Hepatocyte (in vitro differentiated cells): ENCODE data around the gene CFAP54. TPM values are rescaled to one million over a fixed set of nuclear protein-coding genes. Genes with fewer than 3 reads are reported as not detected.

Source experiments
- DNase-seq: peaks from one replicate; pipeline ENCODE4 v3.0.0-alpha.2; 2016; ENCODE audit warnings: low spot score
- H2AFZ ChIP-seq: fragments of 200-600 bp; sonication (generic); 2 replicates; pipeline ENCODE4 v1.6.0; 2016; ENCODE audit warnings: antibody characterized with exemption, mild to moderate bottlenecking
- H3K27ac ChIP-seq: fragments of 200-600 bp; sonication (generic); 2 replicates; pipeline ENCODE4 v1.5.1; 2016; ENCODE audit warnings: mild to moderate bottlenecking
- H3K27me3 ChIP-seq: fragments of 200-600 bp; sonication (generic); 2 replicates; pipeline ENCODE4 v1.6.1; 2016
- H3K36me3 ChIP-seq: fragments of 200-600 bp; sonication (generic); replicated peaks from 2 replicates; pipeline ENCODE4 v1.5.1; 2016; ENCODE audit warnings: low read depth; ENCODE audit not compliant: insufficient read depth
- H3K4me1 ChIP-seq: fragments of 200-600 bp; sonication (generic); 2 replicates; pipeline ENCODE4 v1.5.1; 2016; ENCODE audit warnings: mild to moderate bottlenecking, moderate library complexity; ENCODE audit not compliant: insufficient read depth
- H3K4me2 ChIP-seq: fragments of 200-600 bp; sonication (generic); 2 replicates; pipeline ENCODE4 v1.6.0; 2016
- H3K4me3 ChIP-seq: fragments of 200-600 bp; sonication (generic); 2 replicates; pipeline ENCODE4 v1.5.1; 2016; ENCODE audit warnings: mild to moderate bottlenecking
- H3K79me2 ChIP-seq: fragments of 200-600 bp; sonication (generic); 2 replicates; pipeline ENCODE4 v1.6.0; 2017; ENCODE audit warnings: mild to moderate bottlenecking
- H3K9me2 ChIP-seq: fragments of 200-600 bp; sonication (generic); replicated peaks from 2 replicates; pipeline ENCODE4 v1.6.0; 2017; ENCODE audit warnings: mild to moderate bottlenecking; ENCODE audit not compliant: insufficient read depth
- H3K9me3 ChIP-seq: fragments of 200-600 bp; sonication (generic); 2 replicates; pipeline ENCODE4 v1.5.1; 2016; ENCODE audit warnings: low read depth, mild to moderate bottlenecking
- H4K20me1 ChIP-seq: fragments of 200-600 bp; sonication (generic); 2 replicates; pipeline ENCODE4 v1.6.0; 2016; ENCODE audit warnings: mild to moderate bottlenecking; ENCODE audit not compliant: insufficient read depth, poor library complexity, severe bottlenecking
- CTCF ChIP-seq: fragments of 200-600 bp; sonication (generic); IDR thresholded peaks from 2 replicates; pipeline ENCODE4 v1.5.1; 2016; ENCODE audit warnings: antibody characterized with exemption, mild to moderate bottlenecking; ENCODE audit not compliant: poor library complexity
- EZH2 ChIP-seq: fragments of 200-600 bp; sonication (generic); IDR thresholded peaks from 2 replicates; pipeline ENCODE4 v1.6.1; 2016; ENCODE audit warnings: antibody characterized with exemption, mild to moderate bottlenecking, borderline replicate concordance
- EZH2phosphoT487 ChIP-seq: fragments of 200-600 bp; sonication (generic); IDR thresholded peaks from one replicate; pipeline ENCODE4 v1.6.1; 2018; ENCODE audit warnings: antibody characterized with exemption, mild to moderate bottlenecking, low read depth, moderate library complexity; ENCODE audit not compliant: unreplicated experiment, severe bottlenecking
- WGBS: methylation state at CpG from one replicate; pipeline ENCODE4 v1.1.6; 2016; ENCODE audit warnings: low lambda C conversion rate; ENCODE audit errors: missing lambda C conversion rate; 5-methylcytosine and 5-hydroxymethylcytosine counted together
- polyA plus RNA-seq: library from polyadenylated mRNA; unstranded; fragments of >200 nt; fragmentation: Nextera tagmentation; extraction: Ambion mirVana; gene quantifications from 2 replicates; pipeline ENCODE4 v1.2.1, GENCODE V29; 2016
- total RNA-seq: library from RNA; depleted of rRNA; stranded (reverse); fragments of >200 nt; gene quantifications from 2 replicates; pipeline ENCODE4 v1.2.3, GENCODE V29; 2014

CFAP54 gene
- total and polyA plus RNA-seq, 2 experiments from 2014 or later: 0.64 to 0.67 TPM

- 70% methylated on average over 3 of the region's 3 CpGs for WGBS
These were observed 33.3 kb downstream of the CFAP54 start for GRCh38 chr12:96522690-96523089.

GRCh38 chr12:96526110-96526509 is 36.7 kb downstream of the CFAP54 start:
- H4K20me1 ChIP-seq: no peaks in the 10 kb centered on the region
- H3K4me1 ChIP-seq: no peaks in the 10 kb centered on the region
- WGBS: 64% methylated on average over 1 of the region's 1 CpG
- no peaks in the 10 kb centered on the region for H3K9me3 ChIP-seq
- H2AFZ ChIP-seq: no peak overlapping the region
- TF ChIP-seq EZH2 (no peak), CTCF (no peak), EZH2phosphoT487 (no peak)
- H3K27ac ChIP-seq: no peak overlapping the region
- H3K36me3 ChIP-seq: no peaks in the 10 kb centered on the region
- no peak overlapping the region for H3K4me3 ChIP-seq
- no peaks in the 10 kb centered on the region for H3K9me2 ChIP-seq
- no peak overlapping the region for H3K4me2 ChIP-seq
- H3K79me2 ChIP-seq: no peaks in the 10 kb centered on the region
- no peak for DNase-seq
- H3K27me3 ChIP-seq: no peaks in the 10 kb centered on the region

More at GRCh38 chr12:96522690-96523089, 33.3 kb downstream of the CFAP54 start:
- no peaks in the 10 kb centered on the region for H3K9me3 ChIP-seq
- H3K4me3 ChIP-seq: no peak overlapping the region
- TF ChIP-seq CTCF (no peak), EZH2phosphoT487 (no peak), EZH2 (no peak)
- no peaks in the 10 kb centered on the region for H3K27me3 ChIP-seq
- H3K4me1 ChIP-seq: no peaks in the 10 kb centered on the region
- H4K20me1 ChIP-seq: no peaks in the 10 kb centered on the region
- no peak overlapping the region for H3K27ac ChIP-seq
- H3K9me2 ChIP-seq: no peaks in the 10 kb centered on the region
- H3K36me3 ChIP-seq: no peaks in the 10 kb centered on the region
- H3K79me2 ChIP-seq: no peaks in the 10 kb centered on the region
- no peak overlapping the region for H3K4me2 ChIP-seq
- no peak for DNase-seq
- no peak overlapping the region for H2AFZ ChIP-seq

GRCh38 chr12:96529912-96530311 is 40.5 kb downstream of the CFAP54 start:
- no peak overlapping the region for H2AFZ ChIP-seq

More at GRCh38 chr12:96529912-96530311, 40.5 kb downstream of the CFAP54 start:
- Histone ChIP-seq H3K4me1 (no peaks in the 10 kb centered on the region), H3K4me3 (no peak overlapping the region), H3K36me3 (no peaks in the 10 kb centered on the region), H3K9me3 (no peaks in the 10 kb centered on the region), H3K9me2 (no peaks in the 10 kb centered on the region), H3K79me2 (no peaks in the 10 kb centered on the region), H3K27ac (no peak overlapping the region), H3K27me3 (no peaks in the 10 kb centered on the region), H4K20me1 (no peaks in the 10 kb centered on the region), H3K4me2 (no peak overlapping the region)
- 80% methylated on average over 7 of the region's 7 CpGs for WGBS
- TF ChIP-seq EZH2 (no peak), CTCF (no peak), EZH2phosphoT487 (no peak)
- no peak for DNase-seq
